LNCAP (cell line): ENCODE measurements around the gene CBX8.

Experiments used
- CTCF ChIP-seq: fragments of 450-650 bp; IDR thresholded peaks from 2 replicates; pipeline ENCODE4 v1.5.1; 2017; ENCODE audit warnings: mild to moderate bottlenecking

CBX8 gene

DNA sequence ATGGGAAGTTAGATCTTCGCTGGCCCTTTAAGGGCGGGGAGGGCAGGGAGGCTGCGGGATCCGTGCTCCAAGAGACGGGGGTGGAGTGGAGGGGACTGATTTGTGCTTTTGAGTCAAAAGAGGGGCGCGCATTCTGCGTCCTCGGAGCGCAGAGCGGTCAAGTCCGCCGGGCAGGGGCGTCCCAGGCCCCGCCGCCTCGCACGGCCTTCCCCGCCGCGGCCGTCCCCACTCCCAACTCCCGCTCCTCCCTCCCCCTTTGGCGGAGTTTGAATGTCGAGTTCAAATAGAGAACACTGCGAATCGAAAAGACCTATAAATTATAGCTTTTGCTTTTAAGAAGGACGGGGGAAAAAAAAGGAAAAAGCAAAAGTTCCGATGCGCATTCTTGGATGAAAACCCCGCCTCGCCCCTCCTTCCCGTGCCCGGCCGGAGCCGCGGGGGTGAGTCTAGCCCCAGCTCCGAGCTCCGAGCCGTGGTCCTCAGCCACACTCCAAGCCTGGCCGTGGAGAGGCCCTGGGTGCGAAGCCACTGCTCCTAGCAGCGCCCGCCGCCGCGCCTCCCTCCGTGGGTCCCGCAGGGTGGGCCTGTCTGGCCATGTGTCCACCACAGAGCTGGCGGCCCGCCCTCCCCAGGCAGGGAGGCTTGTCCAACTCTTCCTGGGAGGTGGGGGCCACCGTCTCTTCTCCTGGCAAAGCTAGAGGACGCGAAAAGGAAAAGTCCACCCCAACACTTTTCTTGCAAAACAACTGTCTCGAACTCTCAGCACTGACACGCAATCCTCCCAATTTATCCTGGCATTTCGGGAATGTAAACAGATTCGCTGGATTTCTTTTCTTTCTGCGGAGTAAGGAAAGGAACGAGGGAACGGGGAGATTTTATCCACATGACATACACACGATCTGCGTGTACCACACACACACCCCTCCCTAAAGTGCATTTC lies 3.6 kb downstream of the CBX8 start:
- no peak for TF ChIP-seq CTCF

DNA sequence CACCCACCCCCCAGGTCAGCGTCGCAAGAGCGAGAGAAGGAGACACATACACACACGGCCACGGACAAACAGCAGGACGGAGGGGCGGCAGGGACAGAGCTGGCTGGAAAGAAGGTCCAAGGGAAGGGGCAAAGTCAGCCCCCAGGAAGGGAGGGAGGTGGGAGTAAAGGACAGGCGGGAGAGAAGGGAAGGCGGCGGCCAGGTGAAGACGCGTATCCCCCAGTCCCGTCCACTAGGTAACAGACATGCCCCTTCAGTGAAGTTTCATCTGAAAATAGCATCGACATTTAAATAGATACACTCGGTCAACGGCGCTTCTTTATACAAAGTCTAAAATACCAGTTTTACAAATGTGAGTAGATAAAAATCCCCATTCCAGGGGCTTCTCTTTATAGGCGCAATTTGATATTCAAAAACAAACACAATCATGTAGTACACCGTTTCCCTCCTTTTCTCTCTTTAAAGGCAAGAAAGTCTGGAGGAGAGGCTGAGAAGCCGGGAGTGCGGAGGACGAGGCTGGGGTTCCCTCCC lies 4.5 kb downstream of the CBX8 start:
- no peak for TF ChIP-seq CTCF

GRCh38 chr17:79791735-79792161 lies 5.1 kb downstream of the CBX8 start:
- TF ChIP-seq CTCF: no peak

DNA sequence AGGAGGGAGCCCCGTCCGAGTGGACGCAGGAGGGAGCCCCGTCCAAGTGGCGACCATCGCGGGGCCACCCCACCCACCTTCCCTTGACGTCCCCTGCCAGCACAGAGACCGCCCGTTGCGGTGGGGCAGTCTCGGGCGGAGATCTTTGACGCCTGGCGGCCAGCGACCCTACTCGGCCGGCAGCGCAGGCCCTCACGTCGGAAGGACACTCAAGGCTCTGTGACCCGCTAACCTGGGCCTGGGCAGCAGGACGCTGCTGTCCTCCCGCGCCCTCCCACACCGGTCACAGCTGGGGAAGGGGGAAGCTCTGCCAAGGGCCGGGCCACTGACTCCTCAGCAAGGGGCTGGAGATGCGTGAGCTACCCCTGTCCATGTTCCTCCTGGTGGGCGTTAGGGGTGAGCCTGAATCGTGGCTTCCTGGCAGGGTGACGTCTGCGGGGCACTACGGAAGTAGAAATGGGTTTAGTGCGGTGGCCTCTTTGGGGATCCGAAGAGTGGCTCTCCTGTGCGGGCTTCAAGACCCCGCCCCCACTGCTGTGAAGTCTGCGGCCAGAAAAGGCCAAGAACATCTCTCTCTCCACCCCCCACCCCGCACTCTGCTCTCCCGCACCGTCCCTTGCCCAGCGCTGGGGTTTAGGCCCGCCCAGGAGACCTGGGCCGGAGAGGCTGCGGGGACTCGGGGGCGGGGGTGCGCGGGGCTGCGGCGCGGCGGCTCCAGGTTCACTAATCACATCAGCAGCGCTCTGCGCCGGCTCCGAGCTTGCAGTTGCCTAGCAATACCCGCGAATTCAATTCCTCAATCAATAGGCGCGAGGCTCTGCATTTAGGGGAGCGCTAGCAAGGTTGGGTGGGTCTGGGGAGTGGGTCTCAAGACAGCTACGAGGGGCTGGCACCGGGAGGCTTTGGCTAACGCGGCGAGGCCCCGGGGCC lies 5.8 kb downstream of the CBX8 start:
- TF ChIP-seq CTCF: no peak

GRCh38 chr17:79789943-79790804 lies 6.7 kb downstream of the CBX8 start:
- TF ChIP-seq CTCF: peak; percentile 90

- TF ChIP-seq CTCF: no peak
Measured at GRCh38 chr17:79788989-79789942, 7.6 kb downstream of the CBX8 start.
